HAP-1 (cell line): ENCODE measurements around the gene TYROBP.

Experiments
- DNase-seq, 2 experiments: peaks; one replicate each; pipeline ENCODE4 v3.0.0-alpha.2; 2016 to 2020; ENCODE audit warnings: low spot score in 2 of 2
- H3K27me3 ChIP-seq: fragments of 250-450 bp; sonication (Bioruptor Pico); 2 replicates; pipeline ENCODE4 v1.5.1; 2020; ENCODE audit warnings: low read depth, mild to moderate bottlenecking, moderate library complexity
- H3K36me3 ChIP-seq: fragments of 250-450 bp; sonication (Bioruptor Pico); replicated peaks from 2 replicates; pipeline ENCODE4 v1.5.1; 2020; ENCODE audit warnings: mild to moderate bottlenecking
- H3K4me1 ChIP-seq: fragments of 250-450 bp; sonication (Bioruptor Pico); 2 replicates; pipeline ENCODE4 v1.5.1; 2020; ENCODE audit warnings: mild to moderate bottlenecking
- H3K4me3 ChIP-seq: fragments of 250-450 bp; sonication (Bioruptor Pico); 2 replicates; pipeline ENCODE4 v1.5.1; 2020; ENCODE audit warnings: mild to moderate bottlenecking, moderate library complexity
- H3K9me3 ChIP-seq: fragments of 250-450 bp; sonication (Bioruptor Pico); 2 replicates; pipeline ENCODE4 v1.5.1; 2020; ENCODE audit warnings: mild to moderate bottlenecking, moderate library complexity
- in situ Hi-C: fragments of 300-500 bp; cut with MboI; formaldehyde crosslinking; loops from 3 replicates; pipeline ENCODE4 v1.14.3; 2020; ENCODE audit warnings: low sequenced_read_pairs, inconsistent platforms, mixed read lengths

TYROBP gene

DNA sequence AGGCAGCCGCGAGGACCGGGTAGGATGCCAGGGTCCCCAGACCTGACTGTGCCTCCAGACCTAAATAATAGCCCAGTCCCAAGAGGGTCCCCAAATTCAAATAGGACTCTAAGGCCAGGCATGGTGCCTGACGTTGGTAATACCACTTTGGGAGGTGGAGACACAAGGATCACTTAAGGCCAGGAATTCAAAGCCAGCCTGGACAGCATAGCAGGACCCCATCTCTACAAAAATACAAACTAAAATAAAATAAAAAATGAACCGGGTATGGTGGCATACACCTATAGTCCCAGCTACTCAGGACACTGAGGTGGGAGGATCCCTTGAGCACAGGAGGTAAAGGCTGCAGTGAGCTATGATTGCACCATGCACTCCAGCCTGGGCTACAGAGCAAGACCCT, 45.1 kb downstream of the TYROBP start:
- Histone ChIP-seq H3K4me3 (no peak overlapping the region), H3K27me3 (no peaks in the 10 kb centered on the region), H3K9me3 (no peaks in the 10 kb centered on the region), H3K36me3 (no peaks in the 10 kb centered on the region), H3K4me1 (peaks cover 1% of the 10 kb centered on the region; the same call in 1 of the 2 replicates)
- in situ Hi-C loops = no loop called here
- DNase-seq = no peak

- no peaks in the 10 kb centered on the region for H3K9me3 ChIP-seq
- no peak for DNase-seq
- no peaks in the 10 kb centered on the region for H3K27me3 ChIP-seq
- no peaks in the 10 kb centered on the region for H3K4me1 ChIP-seq
- H3K36me3 ChIP-seq = no peaks in the 10 kb centered on the region
- no peak overlapping the region for H3K4me3 ChIP-seq
- in situ Hi-C loops = no loop called here
Observed at GRCh38 chr19:35862528-35862927, 45.6 kb downstream of the TYROBP start.

GRCh38 chr19:35861640-35862160, 46.4 kb downstream of the TYROBP start:
- Histone ChIP-seq H3K4me3 (no peak overlapping the region), H3K4me1 (no peaks in the 10 kb centered on the region), H3K9me3 (no peaks in the 10 kb centered on the region), H3K27me3 (no peaks in the 10 kb centered on the region), H3K36me3 (no peaks in the 10 kb centered on the region)
- no peak for DNase-seq
- in situ Hi-C loops = no loop called here

GRCh38 chr19:35860818-35861639, 47.1 kb downstream of the TYROBP start:
- Histone ChIP-seq H3K27me3 (no peaks in the 10 kb centered on the region), H3K9me3 (no peaks in the 10 kb centered on the region), H3K4me1 (peaks cover 4% of the 10 kb centered on the region), H3K4me3 (no peak overlapping the region), H3K36me3 (no peaks in the 10 kb centered on the region)
- in situ Hi-C loops = no loop called here
- no peak for DNase-seq

- Histone ChIP-seq H3K4me3 (no peak overlapping the region), H3K9me3 (no peaks in the 10 kb centered on the region), H3K36me3 (no peaks in the 10 kb centered on the region), H3K4me1 (peaks cover 6% of the 10 kb centered on the region), H3K27me3 (no peaks in the 10 kb centered on the region)
- DNase-seq = no peak
- in situ Hi-C loops = no loop called here
Observed at GRCh38 chr19:35860436-35860817, 47.7 kb downstream of the TYROBP start.

DNA sequence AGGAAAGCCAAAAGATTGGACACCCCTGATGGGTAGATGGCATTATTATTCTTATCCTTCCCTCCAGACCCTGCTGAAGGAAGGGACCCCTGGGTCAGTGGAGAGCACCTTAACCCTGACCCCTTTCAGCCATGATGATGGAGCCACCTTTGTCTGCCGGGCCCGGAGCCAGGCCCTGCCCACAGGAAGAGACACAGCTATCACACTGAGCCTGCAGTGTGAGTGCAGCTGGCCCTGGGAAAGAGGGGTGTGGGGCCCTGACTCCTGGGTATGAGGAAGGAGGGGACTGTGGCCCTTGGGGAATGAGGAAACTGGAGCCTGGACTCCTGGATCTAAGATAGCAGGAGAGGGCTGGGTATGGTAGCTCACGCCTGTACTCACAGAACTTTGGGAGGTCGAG, 48.7 kb downstream of the TYROBP start:
- no peak for DNase-seq
- Histone ChIP-seq H3K4me3 (no peak overlapping the region), H3K36me3 (no peaks in the 10 kb centered on the region), H3K9me3 (no peaks in the 10 kb centered on the region), H3K4me1 (peaks cover 6% of the 10 kb centered on the region), H3K27me3 (no peaks in the 10 kb centered on the region)
- in situ Hi-C loops = no loop called here

GRCh38 chr19:35858311-35858710, 49.8 kb downstream of the TYROBP start:
- in situ Hi-C loops = no loop called here
- H3K27me3 ChIP-seq = no peaks in the 10 kb centered on the region

GRCh38 chr19:35856546-35857149, 51.4 kb downstream of the TYROBP start, which contains the start of gene KIRREL2:
Gene KIRREL2 (plus strand): TSS chr19:35856911. CDS start chr19:35857120, 209 bp downstream.
- H3K27me3 ChIP-seq = no peaks in the 10 kb centered on the region
- H3K9me3 ChIP-seq = no peaks in the 10 kb centered on the region
- peak within 1 kb of the TSS; percentile 50 for H3K4me3 ChIP-seq
- peak in 1 of 2 experiments; percentile 74 for DNase-seq
- no peaks in the 10 kb centered on the region for H3K36me3 ChIP-seq
- in situ Hi-C loops = no loop called here
- H3K4me1 ChIP-seq = peaks cover 6% of the 10 kb centered on the region

More at GRCh38 chr19:35858311-35858710, 49.8 kb downstream of the TYROBP start:
- DNase-seq = no peak
- Histone ChIP-seq H3K4me1 (peaks cover 6% of the 10 kb centered on the region), H3K36me3 (no peaks in the 10 kb centered on the region), H3K4me3 (no peak overlapping the region), H3K9me3 (no peaks in the 10 kb centered on the region)
